HCT116 (cell line): ENCODE measurements around the gene ATL1. TPM values are rescaled to one million over a fixed set of nuclear protein-coding genes. Genes with fewer than 3 reads are reported as not detected.

ENCODE experiments used
- ATAC-seq: fragments of 200-7000 bp; cut with Tn5 transposase; 2 replicates; pipeline ENCODE4 v1.9.1; 2020; ENCODE audit warnings: mild to moderate bottlenecking, moderate library complexity
- BruUV-seq: library from RNA; stranded (reverse); fragments of 400-500 nt; replicated peaks from 2 replicates; lab custom pipeline; 2021; lab: Mats Ljungman, UMichigan
- CTCF ChIA-PET: fragments of 300-600 bp; sonication (Branson Sonifier 250); formaldehyde crosslinking; loops from one replicate; lab custom pipeline; 2021; ENCODE audit warnings: antibody characterized with exemption; lab: Charles Lee
- POLR2A ChIA-PET: fragments of 300-600, 350-600 bp; sonication (Branson Sonifier 250); formaldehyde crosslinking; loops from one replicate; lab custom pipeline; 2021; ENCODE audit warnings: antibody characterized with exemption; lab: Charles Lee
- RAD21 ChIA-PET, 2 experiments: fragments of 300-600 bp; sonication (Branson Sonifier 250); formaldehyde crosslinking; loops; one replicate each; lab custom pipeline; 2023; ENCODE audit warnings: low total read pairs in 2 of 2; ENCODE audit not compliant: uncharacterized antibody in 2 of 2, unreplicated experiment in 2 of 2, low non-redundant PET in 1 of 2; lab: Charles Lee
- DNase-seq: peaks from one replicate; pipeline ENCODE4 v3.0.0-alpha.2; 2010; ENCODE audit warnings: low read depth, low spot score
- H2AFZ ChIP-seq: fragments of 200-600 bp; shearing (Covaris generic), sonication (generic); 2 replicates; pipeline ENCODE4 v1.6.1; 2017; ENCODE audit warnings: low read depth, mixed run types, mixed read lengths, antibody characterized with exemption, low read length; ENCODE audit not compliant: poor library complexity, severe bottlenecking
- H3K27ac ChIP-seq: 2 replicates; pipeline ENCODE4 v1.5.1; 2012; ENCODE audit warnings: low read depth, low read length
- H3K27me3 ChIP-seq: fragments of 200-600 bp; sonication (generic); 2 replicates; pipeline ENCODE4 v1.6.1; 2016; ENCODE audit warnings: mixed run types, low read length, mixed read lengths; ENCODE audit not compliant: insufficient read depth
- H3K36me3 ChIP-seq, 2 experiments: fragments of 200-500 bp in 1 of 2; fragments of 200-600 bp in 1 of 2; sonication (Bioruptor generic) in 1 of 2; sonication (generic) in 1 of 2; 2 replicates each; pipeline versions ENCODE4 v1.5.1 to v1.6.1; 2014 to 2016; ENCODE audit warnings: low read length in 2 of 2, inconsistent platforms in 1 of 2, mixed read lengths in 1 of 2, mixed run types in 1 of 2; ENCODE audit not compliant: insufficient read depth in 2 of 2, control insufficient read depth in 1 of 2
- H3K4me1 ChIP-seq, 2 experiments: fragments of 200-600 bp in 1 of 2; sonication (generic) in 1 of 2; 2 replicates each; pipeline versions ENCODE4 v1.5.1 to v1.6.1; 2012 to 2017; ENCODE audit warnings: low read length in 2 of 2, inconsistent platforms in 1 of 2, mild to moderate bottlenecking in 1 of 2, mixed read lengths in 1 of 2, mixed run types in 1 of 2, moderate library complexity in 1 of 2; ENCODE audit not compliant: insufficient read depth in 2 of 2, control insufficient read depth in 1 of 2
- H3K4me2 ChIP-seq: fragments of 200-600 bp; sonication (generic); 2 replicates; pipeline ENCODE4 v1.6.1; 2017; ENCODE audit warnings: mixed run types, low read length, mixed read lengths
- H3K4me3 ChIP-seq, 2 experiments: fragments of 200-600 bp in 1 of 2; sonication (generic) in 1 of 2; replicated peaks in 1 of 2; 2 replicates each; pipeline ENCODE4 v1.5.1; 2011 to 2016; ENCODE audit warnings: low read length in 2 of 2, control low read depth in 1 of 2, low read depth in 1 of 2, mild to moderate bottlenecking in 1 of 2, mixed read lengths in 1 of 2, mixed run types in 1 of 2
- H3K79me2 ChIP-seq: fragments of 200-600 bp; sonication (generic); 2 replicates; pipeline ENCODE4 v1.6.1; 2017; ENCODE audit warnings: mild to moderate bottlenecking, mixed run types, low read length, moderate library complexity, mixed read lengths; ENCODE audit not compliant: insufficient read depth
- H3K9ac ChIP-seq: fragments of 200-600 bp; sonication (generic); 2 replicates; pipeline ENCODE4 v1.6.1; 2016; ENCODE audit warnings: low read length, mixed read lengths
- H3K9me2 ChIP-seq: fragments of 200-600 bp; sonication (generic), shearing (Covaris generic); 2 replicates; pipeline ENCODE4 v1.6.1; 2017; ENCODE audit warnings: mixed run types, mild to moderate bottlenecking, moderate library complexity; ENCODE audit not compliant: insufficient read depth
- H3K9me3 ChIP-seq, 2 experiments: fragments of 200-500 bp in 1 of 2; fragments of 200-600 bp in 1 of 2; sonication (Bioruptor generic) in 1 of 2; sonication (generic) in 1 of 2; 2 replicates each; pipeline ENCODE4 v1.6.1; 2014 to 2017; ENCODE audit warnings: low read length in 2 of 2, mixed read lengths in 2 of 2, inconsistent platforms in 1 of 2, low read depth in 1 of 2, mild to moderate bottlenecking in 1 of 2, mixed run types in 1 of 2, moderate library complexity in 1 of 2; ENCODE audit not compliant: control insufficient read depth in 1 of 2, insufficient read depth in 1 of 2
- H4K20me1 ChIP-seq: fragments of 200-600 bp; sonication (generic), shearing (Covaris generic); 2 replicates; pipeline ENCODE4 v1.6.1; 2017; ENCODE audit warnings: mixed run types, mild to moderate bottlenecking, moderate library complexity; ENCODE audit not compliant: insufficient read depth
- ATF3 ChIP-seq: IDR thresholded peaks from 2 replicates; pipeline ENCODE4 v1.6.1; 2012
- CBX3 ChIP-seq: IDR thresholded peaks from 2 replicates; pipeline ENCODE4 v1.6.1; 2012; ENCODE audit warnings: low read depth
- CTCF ChIP-seq, 3 experiments: fragments of 200-600 bp in 1 of 3; sonication (generic) in 1 of 3; IDR thresholded peaks in 2 of 3; conservative IDR thresholded peaks in 1 of 3; 2 replicates each; pipeline ENCODE4 v1.5.1; 2012 to 2017; ENCODE audit warnings: low read depth in 2 of 3, low read length in 2 of 3, antibody characterized with exemption in 1 of 3, borderline replicate concordance in 1 of 3, control low read depth in 1 of 3, mild to moderate bottlenecking in 1 of 3, mixed read lengths in 1 of 3, mixed run types in 1 of 3, moderate library complexity in 1 of 3; ENCODE audit not compliant: insufficient read depth in 1 of 3
- ELF1 ChIP-seq: IDR thresholded peaks from 2 replicates; pipeline ENCODE4 v1.6.1; 2012; ENCODE audit warnings: low read depth, borderline replicate concordance
- EZH2phosphoT487 ChIP-seq: fragments of 200-600 bp; IDR thresholded peaks from 2 replicates; pipeline ENCODE4 v1.6.1; 2018; ENCODE audit warnings: antibody characterized with exemption, borderline replicate concordance
- FOSL1 ChIP-seq: IDR thresholded peaks from 2 replicates; pipeline ENCODE4 v1.6.1; 2012; ENCODE audit warnings: low read depth
- JUND ChIP-seq: IDR thresholded peaks from 2 replicates; pipeline ENCODE4 v1.6.1; 2012
- MAX ChIP-seq: IDR thresholded peaks from 2 replicates; pipeline ENCODE4 v1.6.1; 2012
- POLR2A ChIP-seq: IDR thresholded peaks from 2 replicates; pipeline ENCODE4 v1.7.0; 2011; ENCODE audit warnings: borderline replicate concordance; ENCODE audit not compliant: insufficient read depth, insufficient read length; ENCODE audit errors: extremely low read depth
- REST ChIP-seq: IDR thresholded peaks from 2 replicates; pipeline ENCODE4 v1.6.1; 2012; ENCODE audit warnings: low read depth
- SRF ChIP-seq: IDR thresholded peaks from 2 replicates; pipeline ENCODE4 v1.6.1; 2012; ENCODE audit warnings: low read depth
- TCF7L2 ChIP-seq: IDR thresholded peaks from 2 replicates; pipeline ENCODE4 v1.7.0; 2011; ENCODE audit warnings: borderline replicate concordance, inconsistent platforms; ENCODE audit not compliant: insufficient read depth, insufficient read length; ENCODE audit errors: extremely low read depth
- YY1 ChIP-seq: IDR thresholded peaks from 2 replicates; pipeline ENCODE4 v1.6.1; 2011; ENCODE audit warnings: low read length, low read depth, moderate library complexity, mild to moderate bottlenecking; ENCODE audit not compliant: insufficient replicate concordance; ENCODE audit errors: extremely low read depth
- ZBTB33 ChIP-seq: IDR thresholded peaks from 2 replicates; pipeline ENCODE4 v1.6.1; 2011; ENCODE audit warnings: mild to moderate bottlenecking, low read length, moderate library complexity; ENCODE audit not compliant: insufficient replicate concordance; ENCODE audit errors: extremely low read depth
- ZFX ChIP-seq: fragments of 450-650 bp; IDR thresholded peaks from 2 replicates; pipeline ENCODE4 v1.6.1; 2017
- ZNF274 ChIP-seq: fragments of 200-500 bp; sonication (Bioruptor generic); IDR thresholded peaks from 2 replicates; pipeline ENCODE4 v1.6.1; 2014; ENCODE audit warnings: mild to moderate bottlenecking, low read depth, low read length, inconsistent platforms
- intact Hi-C: fragments of 100-400 bp; cut with micrococcal nuclease; formaldehyde crosslinking; loops from 2 replicates; pipeline ENCODE4 v1.10.0; 2022
- total RNA-seq: library from RNA; stranded (reverse); gene quantifications from one replicate; pipeline ENCODE4 v1.2.1, GENCODE V29; 2021; ENCODE audit not compliant: unreplicated experiment

Gene ATL1
- total RNA-seq, 1 experiment from 2014 or later, result 1.4 TPM

GRCh38 chr14:50633954-50634353 is 74.0 kb downstream of the ATL1 start:
- no peak for TF ChIP-seq ELF1
- no peak for TF ChIP-seq ATF3
- no peak for TF ChIP-seq TCF7L2
- no peak for TF ChIP-seq CBX3
- no peak for TF ChIP-seq ZNF274
- TF ChIP-seq YY1, result no peak
- no peak for TF ChIP-seq JUND
- no peak for TF ChIP-seq CTCF (IDR thresholded peaks at IDR 0.05 in 2 of 3, conservative IDR thresholded peaks at IDR 0.05 in 1 of 3; ENCODE audit: borderline replicate concordance in 1 of 3, insufficient read depth in 1 of 3, low read depth in 2 of 3, low read length in 2 of 3)
- TF ChIP-seq REST, result no peak
- TF ChIP-seq EZH2phosphoT487, result no peak
- TF ChIP-seq MAX, result no peak
- no peak for TF ChIP-seq ZBTB33
- no peak for TF ChIP-seq SRF
- TF ChIP-seq FOSL1, result no peak
- TF ChIP-seq ZFX, result no peak
- TF ChIP-seq POLR2A, result no peak
- ChIA-PET RAD21 (no interaction called here), POLR2A (no interaction called here), CTCF (no interaction called here)
- TSS peak; percentile 41 for BruUV-seq
- no peaks in the 10 kb centered on the region for H3K4me1 ChIP-seq
- DNase-seq (no peak), ATAC-seq (no peak)
- no peaks in the 10 kb centered on the region; the same call in 1 of the 2 replicates for H3K9me2 ChIP-seq
- H3K9ac ChIP-seq, result no peak overlapping the region
- intact Hi-C loops, result no loop called here
- H3K27me3 ChIP-seq, result no peaks in the 10 kb centered on the region
- H3K36me3 ChIP-seq, result peaks cover 0 to 3% of the 10 kb centered on the region in 2 experiments; a peak in 3 of 4 replicates
- H3K4me3 ChIP-seq, result no peak overlapping the region
- H3K79me2 ChIP-seq, result no peaks in the 10 kb centered on the region
- no peak overlapping the region for H3K4me2 ChIP-seq
- no peaks in the 10 kb centered on the region for H3K9me3 ChIP-seq
- H3K27ac ChIP-seq, result no peak overlapping the region
- no peaks in the 10 kb centered on the region for H4K20me1 ChIP-seq
- no peak overlapping the region for H2AFZ ChIP-seq
